Measurements from ENCODE around the gene GRM4.
A peak's percentile ranks its signal among the peaks of the same experiment; 100 is the strongest.

GRM4 gene

GRCh38 chr6:34113532-34113931 is 32.4 kb downstream of the GRM4 start:
- FAIRE-seq (no peak), DNase-seq (ENCODE audit: insufficient read length, low spot score) (no peak)

GRCh38 chr6:34112126-34112525 is 33.8 kb downstream of the GRM4 start:
- DNase-seq (ENCODE audit: insufficient read length, low spot score) = no peak
- no peak for FAIRE-seq

GRCh38 chr6:34110610-34111009 is 35.3 kb downstream of the GRM4 start:
- FAIRE-seq (no peak), DNase-seq (ENCODE audit: insufficient read length, low spot score) (no peak)

DNA sequence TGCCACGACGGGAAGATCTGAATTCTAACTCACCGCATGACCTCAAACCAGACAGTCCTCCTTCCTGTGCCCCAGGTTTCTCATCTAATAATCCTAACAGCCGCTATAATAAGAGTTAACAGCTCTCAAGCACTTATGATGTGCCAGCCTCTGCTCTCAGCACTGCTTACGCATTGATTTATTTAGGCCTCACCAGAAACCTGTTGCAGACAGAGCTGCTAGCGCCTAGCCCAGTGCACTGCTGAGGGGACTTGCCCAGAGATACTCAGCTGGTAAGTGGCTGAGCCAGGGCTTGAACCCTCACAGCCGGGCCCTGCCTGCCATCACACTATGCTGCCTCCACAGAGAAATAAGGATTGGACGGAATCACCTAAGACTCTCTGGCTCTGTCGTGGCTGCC is 37.7 kb downstream of the GRM4 start:
- no peak for DNase-seq (ENCODE audit: insufficient read length, low spot score)
- no peak for FAIRE-seq

DNA sequence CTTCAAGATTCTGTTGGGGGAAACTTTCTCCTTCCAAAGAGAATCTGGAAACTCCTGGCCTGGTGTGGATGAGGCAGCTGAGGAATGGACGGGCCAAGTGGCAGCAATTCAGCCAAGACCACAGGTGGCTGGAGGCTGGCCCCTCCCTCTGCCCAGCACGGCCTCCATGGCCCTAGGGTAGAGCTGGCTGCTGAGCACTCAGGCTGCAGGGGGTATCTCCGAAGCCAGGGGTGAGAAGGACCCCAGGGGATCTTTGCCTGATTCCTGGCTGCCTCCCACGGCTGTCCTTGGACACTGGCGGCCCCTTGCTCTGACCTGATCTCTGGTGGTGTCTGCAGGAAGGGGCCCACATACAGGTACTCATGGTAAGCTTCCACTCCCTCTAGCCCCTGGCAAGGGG is 39.0 kb downstream of the GRM4 start:
- FAIRE-seq (no peak), DNase-seq (ENCODE audit: insufficient read length, low spot score) (no peak)

- FAIRE-seq = no peak
- DNase-seq (ENCODE audit: insufficient read length, low spot score) = no peak
Observed at GRCh38 chr6:34106421-34106820, 39.5 kb downstream of the GRM4 start.

DNA sequence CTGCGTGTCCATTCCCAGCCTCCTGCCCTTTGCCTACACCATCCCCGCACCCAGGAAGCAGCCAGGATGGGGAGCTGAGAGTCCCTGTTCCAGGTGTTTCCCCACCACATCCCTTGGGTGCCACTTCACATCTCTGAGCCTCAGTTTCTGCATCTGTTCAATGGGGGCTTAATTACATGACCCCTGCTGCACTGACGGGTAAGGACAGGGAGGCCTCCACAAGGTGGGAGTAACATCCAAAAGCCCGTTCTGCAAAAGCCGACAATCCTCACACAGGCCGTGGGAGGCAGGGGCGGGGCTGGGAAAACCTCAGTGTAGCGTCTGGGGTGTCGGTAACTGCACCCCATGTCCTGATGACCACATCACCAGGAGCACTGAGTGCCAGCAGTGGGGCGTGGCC is 41.3 kb downstream of the GRM4 start:
- DNase-seq (ENCODE audit: insufficient read length, low spot score) (no peak), FAIRE-seq (no peak)

- no peak for FAIRE-seq
- DNase-seq (ENCODE audit: insufficient read length, low spot score) = no peak
Observed at GRCh38 chr6:34104186-34104585, 41.7 kb downstream of the GRM4 start.

- DNase-seq (ENCODE audit: insufficient read length, low spot score) (no peak), FAIRE-seq (no peak)
Observed at GRCh38 chr6:34103321-34103720, 42.6 kb downstream of the GRM4 start.

DNA sequence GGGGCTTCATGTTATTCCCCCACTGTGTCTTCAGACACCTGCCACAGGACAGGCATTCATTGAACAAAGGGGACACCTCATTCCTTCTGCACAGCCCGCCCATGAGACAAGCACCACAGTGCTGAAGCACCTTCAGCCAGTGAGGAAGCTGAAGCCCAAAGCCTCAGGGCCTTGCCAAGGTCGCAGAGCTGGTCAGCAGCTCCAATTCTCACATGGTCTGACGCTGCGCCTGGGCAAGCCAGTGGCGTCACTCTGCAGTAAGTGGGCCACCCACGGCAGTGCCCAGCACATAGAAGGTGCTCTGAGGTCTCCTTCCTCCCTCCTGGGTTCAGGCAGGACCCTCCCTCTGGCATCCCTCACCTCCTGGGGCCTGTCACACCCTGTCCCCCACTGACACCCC is 43.2 kb downstream of the GRM4 start:
- FAIRE-seq = no peak

GRCh38 chr6:34102099-34102656 is 43.7 kb downstream of the GRM4 start:
- FAIRE-seq (peak; percentile 64), DNase-seq (ENCODE audit: insufficient read length, low spot score) (no peak)

More for the DNA sequence above, 43.2 kb downstream of the GRM4 start:
- DNase-seq (ENCODE audit: insufficient read length, low spot score) = no peak

GRCh38 chr6:34100788-34101187 is 45.1 kb downstream of the GRM4 start:
- peak; percentile 9 for FAIRE-seq
- DNase-seq (ENCODE audit: insufficient read length, low spot score) = no peak

GRCh38 chr6:34099878-34100277 is 46.0 kb downstream of the GRM4 start:
- DNase-seq (ENCODE audit: insufficient read length, low spot score) (no peak), FAIRE-seq (no peak)

GRCh38 chr6:34098045-34098936 is 47.6 kb downstream of the GRM4 start:
- DNase-seq (ENCODE audit: insufficient read length, low spot score) (no peak), FAIRE-seq (no peak)

GRCh38 chr6:34096814-34097213 is 49.1 kb downstream of the GRM4 start:
- DNase-seq (ENCODE audit: insufficient read length, low spot score) = no peak
- no peak for FAIRE-seq

GRCh38 chr6:34096193-34096592 is 49.7 kb downstream of the GRM4 start:
- no peak for FAIRE-seq
- DNase-seq (ENCODE audit: insufficient read length, low spot score) = no peak

- no peak for DNase-seq (ENCODE audit: insufficient read length, low spot score)
- FAIRE-seq = no peak
Observed at GRCh38 chr6:34095741-34096140, 50.1 kb downstream of the GRM4 start.

- no peak for FAIRE-seq
- no peak for DNase-seq (ENCODE audit: insufficient read length, low spot score)
Observed at GRCh38 chr6:34095136-34095505, 50.8 kb downstream of the GRM4 start.

DNA sequence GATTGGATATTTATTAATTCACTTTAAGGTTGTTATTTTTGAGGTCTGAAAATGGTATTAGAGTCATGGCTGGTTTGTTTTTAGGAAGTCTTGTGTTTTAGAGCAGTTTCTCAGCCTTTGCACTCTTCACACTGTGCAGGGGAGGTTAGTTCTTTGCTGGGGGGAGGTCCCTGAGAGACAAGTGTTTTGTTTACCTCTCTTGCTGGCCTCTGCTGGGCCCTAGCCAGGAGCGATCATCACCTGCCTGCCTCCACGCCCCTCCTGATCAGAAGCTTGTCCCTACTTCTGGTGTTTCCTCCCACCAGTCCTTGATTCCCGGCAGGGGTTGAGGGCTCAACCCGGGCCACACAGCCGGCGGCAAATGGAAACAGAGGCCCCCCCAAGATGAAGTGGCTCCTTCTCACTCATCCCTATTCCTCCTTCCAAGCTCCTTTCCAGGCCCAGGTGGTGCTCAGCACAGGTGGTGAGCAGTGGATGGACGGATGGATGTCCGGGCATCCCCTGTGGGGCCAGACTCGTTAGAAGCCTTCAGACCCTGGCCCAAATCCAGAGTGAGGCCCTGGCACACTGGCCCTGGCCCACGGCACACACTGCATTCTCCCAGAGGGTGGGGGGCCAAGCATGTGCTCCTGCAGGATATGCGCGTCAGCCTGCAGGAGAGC is 51.3 kb downstream of the GRM4 start:
- FAIRE-seq (no peak), DNase-seq (ENCODE audit: insufficient read length, low spot score) (no peak)

DNA sequence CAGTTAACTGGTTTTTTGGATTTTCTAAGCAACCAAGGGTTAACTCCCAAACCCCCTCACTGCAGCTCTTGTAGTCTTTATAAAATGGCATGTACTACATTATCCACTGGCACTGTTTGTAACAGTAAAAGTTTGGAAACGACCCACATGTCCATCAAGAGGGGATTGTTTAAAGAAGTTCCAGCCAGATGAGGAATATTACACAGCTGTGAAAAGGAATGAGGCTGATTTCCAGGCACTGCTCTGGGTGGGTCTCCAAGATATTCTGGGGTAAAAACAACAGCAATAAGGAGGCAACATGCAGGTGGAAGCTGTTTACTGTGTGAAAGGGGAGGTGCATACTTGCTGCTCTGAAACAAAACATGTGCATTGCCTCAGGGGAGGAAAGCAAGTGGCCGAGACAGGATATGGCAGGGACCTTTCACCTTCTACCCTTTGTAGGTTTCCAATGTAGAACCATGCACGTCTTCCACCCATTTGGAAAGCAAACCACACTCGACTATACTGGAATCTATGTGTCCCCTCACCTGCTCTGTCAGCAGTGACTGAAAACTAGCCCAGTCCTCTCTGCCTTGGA is 51.9 kb downstream of the GRM4 start:
- DNase-seq (ENCODE audit: insufficient read length, low spot score) = no peak
- no peak for FAIRE-seq

GRCh38 chr6:34093206-34093605 is 52.7 kb downstream of the GRM4 start:
- DNase-seq (ENCODE audit: insufficient read length, low spot score) (no peak), FAIRE-seq (no peak)

GRCh38 chr6:34092631-34093030 is 53.3 kb downstream of the GRM4 start:
- FAIRE-seq (no peak), DNase-seq (ENCODE audit: insufficient read length, low spot score) (no peak)

Data from HTR-8/SVneo (cell line).